Measurements from ENCODE around the gene WWOX. TPM values are rescaled to one million over a fixed set of nuclear protein-coding genes. Genes with fewer than 3 reads are reported as not detected.

Gene WWOX
- total and polyA plus RNA-seq, 2 of the 8 experiments (the other 6 are each of a cell fraction or from before 2014, with no cell fraction given): 5.4 to 16.7 TPM

DNA sequence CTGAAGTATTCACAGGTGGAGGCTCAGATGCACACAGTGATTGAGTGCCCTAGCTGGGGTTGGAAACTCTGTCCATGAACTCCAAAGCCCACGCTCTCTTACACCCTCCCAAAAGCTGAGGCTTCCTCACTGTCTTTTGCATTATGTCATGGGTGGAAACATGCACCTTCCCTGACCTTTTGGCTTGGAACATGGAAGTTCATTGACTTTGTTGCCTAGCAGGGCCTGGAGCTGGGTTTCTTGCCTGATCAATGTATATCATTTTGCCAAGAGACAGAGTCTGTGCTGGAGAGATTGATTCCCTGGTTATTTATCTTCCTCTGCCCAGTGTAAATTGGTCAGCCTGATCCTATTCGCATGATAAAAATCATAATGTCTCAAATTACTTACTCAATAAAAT, 942.7 kb downstream of the WWOX start:
- no peak overlapping the region for H3K27ac ChIP-seq (ENCODE audit: low read depth, low read length)
- no peaks in the 10 kb centered on the region for H4K20me1 ChIP-seq (replicated peaks in 1 of 2; ENCODE audit: control insufficient read depth in 1 of 2, insufficient read depth in 2 of 2, low read length in 2 of 2)
- no peak overlapping the region for H2BK20ac ChIP-seq (ENCODE audit: low read length)
- H2AFZ ChIP-seq (ENCODE audit: low read length): no peak overlapping the region
- H2BK120ac ChIP-seq (replicated peaks; ENCODE audit: low read depth, low read length): no peak overlapping the region
- 93% methylated on average over 2 of the region's 2 CpGs; no CpG with 5 or more reads in 1 of the 2 experiments for WGBS, 2 experiments (ENCODE audit: extremely low coverage in 1 of 2, insufficient coverage in 1 of 2, insufficient read length in 1 of 2, insufficient replicate concordance in 2 of 2, low coverage in 1 of 2, low lambda C conversion rate in 2 of 2, missing lambda C conversion rate in 1 of 2)
- no peak overlapping the region for H4K91ac ChIP-seq (replicated peaks; ENCODE audit: insufficient read length, low read length)
- no peak overlapping the region for H3K4me2 ChIP-seq (ENCODE audit: insufficient read depth in 1 of 2, low read depth in 2 of 2, low read length in 2 of 2)
- no peak overlapping the region for H3K23ac ChIP-seq (ENCODE audit: insufficient read length)
- no peak overlapping the region for H3K9ac ChIP-seq (replicated peaks in 1 of 4; ENCODE audit: extremely low read depth in 1 of 4, low read depth in 3 of 4, low read length in 3 of 4)
- H2BK12ac ChIP-seq (ENCODE audit: low read depth, low read length): no peak overlapping the region
- H3K79me1 ChIP-seq (ENCODE audit: low read depth, low read length): no peaks in the 10 kb centered on the region
- H3K27me3 ChIP-seq (replicated peaks in 1 of 4; ENCODE audit: control insufficient read depth in 3 of 4, extremely low read depth in 1 of 4, insufficient read depth in 3 of 4, low read length in 3 of 4): no peaks in the 10 kb centered on the region
- H4K8ac ChIP-seq (ENCODE audit: extremely low read depth, insufficient read depth, low read length): no peak overlapping the region
- ChIA-PET POLR2A (ENCODE audit: partially characterized antibody) (no interaction called here), CTCF (ENCODE audit: partially characterized antibody) (interaction anchor here (0.7 to 1.3 kb wide), 3 partner anchors 40 to 242 kb away, joined by 3 to 4 read pairs (median 3); no protein-coding TSS in a partner anchor)
- H3K36me3 ChIP-seq (ENCODE audit: control insufficient read depth in 2 of 4, insufficient read depth in 4 of 4, low read length in 3 of 4): no peaks in the 10 kb centered on the region
- H3K4me1 ChIP-seq (replicated peaks in 1 of 4; ENCODE audit: control insufficient read depth in 3 of 4, insufficient read depth in 4 of 4, low read length in 3 of 4): peaks cover 0 to 2% (median 0%) of the 10 kb centered on the region in 4 experiments; a peak in 1 of 7 replicates
- H3K18ac ChIP-seq (ENCODE audit: extremely low read depth, low read length): no peak overlapping the region
- H2BK15ac ChIP-seq (ENCODE audit: low read length): no peak overlapping the region
- DNase-seq (ENCODE audit: low read depth in 1 of 2, low spot score in 2 of 2): no peak
- H3K79me2 ChIP-seq (ENCODE audit: control insufficient read depth in 1 of 2, insufficient read depth in 2 of 2, low read length in 2 of 2): no peaks in the 10 kb centered on the region
- no peak overlapping the region for H3K4me3 ChIP-seq (ENCODE audit: extremely low read depth in 1 of 4, insufficient read depth in 2 of 4, low read depth in 3 of 4, low read length in 4 of 4)
- no peak overlapping the region for H2AK5ac ChIP-seq (ENCODE audit: low read depth, low read length)
- H2BK5ac ChIP-seq (ENCODE audit: low read depth, low read length): no peak overlapping the region
- H3K23me2 ChIP-seq (ENCODE audit: low read depth, low read length): no peaks in the 10 kb centered on the region
- no peaks in the 10 kb centered on the region for H3K9me3 ChIP-seq (ENCODE audit: insufficient read depth in 2 of 2, low read depth in 1 of 2, low read length in 1 of 2)
- no peak overlapping the region for H4K5ac ChIP-seq (ENCODE audit: insufficient read length, low read depth, low read length)
- no peak overlapping the region for H3K4ac ChIP-seq (replicated peaks; ENCODE audit: insufficient read length, low read depth, low read length)
- no peak for FAIRE-seq
- no peak overlapping the region for H3K14ac ChIP-seq (ENCODE audit: insufficient read length)
- H3K56ac ChIP-seq (replicated peaks; ENCODE audit: insufficient read length, low read depth, low read length): no peak overlapping the region
- TF ChIP-seq FOSL1 (IDR thresholded peaks at IDR 0.05; ENCODE audit: insufficient read depth, low read depth, low read length) (no peak), TCF12 (IDR thresholded peaks at IDR 0.05; ENCODE audit: low read depth, low read length) (no peak), GABPA (IDR thresholded peaks at IDR 0.05; ENCODE audit: borderline replicate concordance, insufficient read depth, low read length) (no peak), JUND (IDR thresholded peaks at IDR 0.05; ENCODE audit: low read length) (no peak), SP2 (IDR thresholded peaks at IDR 0.05; ENCODE audit: low read length) (no peak), SIX5 (IDR thresholded peaks at IDR 0.05; ENCODE audit: low read depth, low read length) (no peak), SAP30 (IDR thresholded peaks at IDR 0.05; ENCODE audit: insufficient read depth, insufficient replicate concordance, low read length) (no peak), RFX5 (IDR thresholded peaks at IDR 0.05; ENCODE audit: borderline replicate concordance, low read depth, low read length) (no peak), CBX5 (IDR thresholded peaks at IDR 0.05; ENCODE audit: low read depth, low read length) (no peak), KDM4A (IDR thresholded peaks at IDR 0.05; ENCODE audit: low read depth, low read length, severe bottlenecking) (no peak)
- TF ChIP-seq, protein P1, sequence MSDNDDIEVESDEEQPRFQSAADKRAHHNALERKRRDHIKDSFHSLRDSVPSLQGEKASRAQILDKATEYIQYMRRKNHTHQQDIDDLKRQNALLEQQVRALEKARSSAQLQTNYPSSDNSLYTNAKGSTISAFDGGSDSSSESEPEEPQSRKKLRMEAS (IDR thresholded peaks at IDR 0.05): no peak
- TF ChIP-seq, protein P2, sequence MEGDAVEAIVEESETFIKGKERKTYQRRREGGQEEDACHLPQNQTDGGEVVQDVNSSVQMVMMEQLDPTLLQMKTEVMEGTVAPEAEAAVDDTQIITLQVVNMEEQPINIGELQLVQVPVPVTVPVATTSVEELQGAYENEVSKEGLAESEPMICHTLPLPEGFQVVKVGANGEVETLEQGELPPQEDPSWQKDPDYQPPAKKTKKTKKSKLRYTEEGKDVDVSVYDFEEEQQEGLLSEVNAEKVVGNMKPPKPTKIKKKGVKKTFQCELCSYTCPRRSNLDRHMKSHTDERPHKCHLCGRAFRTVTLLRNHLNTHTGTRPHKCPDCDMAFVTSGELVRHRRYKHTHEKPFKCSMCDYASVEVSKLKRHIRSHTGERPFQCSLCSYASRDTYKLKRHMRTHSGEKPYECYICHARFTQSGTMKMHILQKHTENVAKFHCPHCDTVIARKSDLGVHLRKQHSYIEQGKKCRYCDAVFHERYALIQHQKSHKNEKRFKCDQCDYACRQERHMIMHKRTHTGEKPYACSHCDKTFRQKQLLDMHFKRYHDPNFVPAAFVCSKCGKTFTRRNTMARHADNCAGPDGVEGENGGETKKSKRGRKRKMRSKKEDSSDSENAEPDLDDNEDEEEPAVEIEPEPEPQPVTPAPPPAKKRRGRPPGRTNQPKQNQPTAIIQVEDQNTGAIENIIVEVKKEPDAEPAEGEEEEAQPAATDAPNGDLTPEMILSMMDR (IDR thresholded peaks at IDR 0.05; ENCODE audit: control extremely low read depth in 1 of 3, insufficient read depth in 1 of 3, low read depth in 1 of 3, low read length in 3 of 3): no peak

Data from H1 (cell line).